HG03280 (cell line): ENCODE data around the gene SCAMP3.
"Not testable (repeated sequence)": the region's sequence is repeated elsewhere in the genome, so short reads cannot be mapped to it uniquely, and the experiment has no call there.

Experiments
- ATAC-seq: cut with Tn5 transposase; IDR thresholded peaks from one replicate; pipeline ENCODE4 v1.9.1; 2021; ENCODE audit warnings: mild to moderate bottlenecking, moderate library complexity; ENCODE audit not compliant: unreplicated experiment

Gene SCAMP3

DNA sequence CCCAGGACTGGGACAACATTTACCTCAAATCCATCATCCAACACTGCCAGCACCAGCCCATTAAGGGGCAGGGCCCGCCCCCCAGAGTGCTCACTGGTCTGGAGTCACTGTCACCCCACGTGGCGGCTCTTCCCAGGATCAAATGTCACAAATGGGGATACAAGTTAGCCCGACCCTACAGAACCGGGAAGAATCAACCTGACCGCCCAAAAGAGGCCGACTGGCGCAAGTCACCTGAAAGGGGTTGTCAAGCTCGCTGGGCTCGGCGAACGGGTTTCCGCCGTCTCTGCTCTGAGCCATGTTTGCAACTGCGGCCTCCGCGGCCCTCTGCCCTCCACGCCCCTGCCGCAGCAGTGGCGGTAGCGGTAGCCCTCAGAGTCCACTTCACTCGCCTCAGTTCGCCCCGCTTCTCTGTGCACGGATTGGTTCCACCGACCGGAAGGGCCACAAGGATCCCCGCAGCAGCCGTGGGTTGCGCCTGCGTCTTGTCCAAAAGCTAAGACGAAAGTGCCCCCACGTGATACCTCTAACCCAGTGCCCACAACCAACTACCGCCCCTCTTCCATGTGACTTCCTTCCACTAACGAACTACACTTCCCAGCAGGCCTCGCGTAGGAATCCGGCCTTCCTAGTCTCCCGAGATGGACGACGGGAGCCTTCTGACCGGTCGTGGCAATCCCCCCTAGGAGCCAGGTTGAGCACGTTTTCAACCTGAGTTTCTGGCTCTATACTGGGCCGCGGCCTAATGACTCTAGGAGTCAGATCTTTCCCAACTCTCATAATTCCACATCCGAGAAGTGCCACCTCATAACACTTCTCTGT lies at the start of gene SCAMP3:
SCAMP3 (minus strand) TSS at position 509 of the 822 bp plus-strand sequence; CDS start at position 300, 209 bp downstream.
- ATAC-seq = peak; percentile 95

- no peak for ATAC-seq
Measured at GRCh38 chr1:155309423-155310021, 47.4 kb upstream of the SCAMP3 start.

DNA sequence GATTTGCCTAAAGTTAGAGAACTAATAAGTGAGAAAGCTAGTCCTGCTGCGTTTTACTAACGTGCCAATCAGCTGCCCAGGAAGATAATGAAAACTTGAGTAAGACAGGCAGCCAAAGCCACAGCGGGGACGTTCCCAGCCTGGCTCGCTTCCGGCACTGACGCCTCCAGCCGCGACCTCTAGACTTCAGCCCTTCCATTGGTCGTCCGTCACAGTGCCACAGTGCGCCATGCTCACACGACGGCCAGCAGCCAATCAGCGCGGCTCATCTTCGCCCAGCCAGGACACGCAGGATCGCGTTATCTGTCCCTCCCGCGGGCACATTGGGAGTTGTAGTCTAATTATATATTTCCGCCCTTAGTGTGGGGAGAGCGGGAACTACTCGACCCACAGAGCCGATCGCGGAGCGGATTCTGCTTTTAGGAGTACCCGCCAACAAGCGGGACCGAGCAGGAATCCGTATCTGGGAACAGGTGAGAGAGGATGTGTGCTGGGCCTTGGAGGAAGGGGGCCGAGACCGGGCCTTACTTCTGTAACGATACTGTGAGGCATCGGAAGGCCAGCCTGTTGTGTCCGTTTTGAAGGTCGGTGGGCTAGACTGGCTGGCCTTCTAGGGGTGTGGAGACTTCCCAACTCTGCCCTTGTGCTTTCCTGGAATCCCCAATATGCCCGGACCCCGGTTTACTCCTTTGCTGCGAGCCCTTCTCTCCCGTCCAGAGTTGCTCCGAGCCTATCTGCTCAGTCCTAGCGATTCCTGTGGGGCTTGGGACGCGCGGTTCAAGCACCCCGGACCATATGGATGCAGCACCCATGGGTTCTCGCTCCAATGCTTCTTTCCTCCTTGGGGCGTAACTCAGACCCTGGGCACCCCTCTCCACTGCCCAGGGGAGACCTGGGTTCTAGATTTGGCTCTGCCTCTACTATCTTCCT lies 46.6 kb upstream of the SCAMP3 start, which contains the start of gene FDPS:
FDPS (plus strand) TSS at position 374 of the 930 bp plus-strand sequence. CDS start 924 bp downstream, outside the sequence.
- peak; percentile 94 for ATAC-seq

DNA sequence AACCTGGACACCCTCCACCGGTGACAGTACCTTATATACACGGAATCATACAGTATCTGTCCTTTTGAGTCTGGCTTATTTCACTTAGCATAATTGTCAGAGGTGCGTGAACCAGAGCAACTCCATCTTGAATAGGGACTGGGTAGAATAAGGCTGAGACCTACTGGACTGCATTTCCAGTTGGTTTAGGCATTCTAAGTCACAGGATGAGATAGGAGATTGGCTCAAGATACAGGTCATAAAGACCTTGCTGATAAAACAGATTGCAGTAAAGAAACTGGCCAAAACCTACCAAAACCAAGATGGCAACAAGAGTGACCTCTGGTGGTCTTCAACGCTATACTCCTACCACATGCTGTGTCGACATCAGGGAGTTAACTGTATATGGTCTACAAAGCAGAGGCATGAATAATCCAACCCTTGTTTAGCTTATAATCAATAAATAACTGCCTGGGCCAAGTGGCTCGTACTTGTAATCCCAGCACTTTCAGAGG lies 45.1 kb upstream of the SCAMP3 start:
- no peak for ATAC-seq

GRCh38 chr1:155305881-155306391 lies 43.8 kb upstream of the SCAMP3 start:
- ATAC-seq = no peak

DNA sequence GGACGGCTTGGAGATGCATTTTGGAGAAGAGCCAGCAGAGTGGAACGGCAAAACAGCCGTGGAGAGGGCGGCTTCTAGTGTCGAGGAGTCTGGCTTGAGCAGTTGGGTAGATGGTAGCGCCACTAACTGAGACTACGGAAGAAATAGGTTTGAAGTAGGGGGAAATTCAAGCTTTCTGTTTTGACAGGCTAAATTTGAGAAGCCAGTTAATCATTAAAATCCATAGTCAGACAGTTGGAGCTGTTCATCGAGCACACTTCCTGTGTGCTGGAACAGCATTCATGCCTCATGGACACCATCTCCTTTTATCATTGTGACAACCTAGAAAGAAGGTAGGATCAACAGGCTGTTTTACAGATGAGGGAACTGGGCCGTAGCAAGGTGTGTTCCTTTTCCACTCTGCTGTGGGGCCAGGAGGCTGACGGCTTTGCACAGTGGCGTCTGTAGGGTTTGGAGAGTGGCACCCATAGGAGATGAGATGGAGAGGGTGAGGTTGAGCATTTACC lies 42.5 kb upstream of the SCAMP3 start:
- ATAC-seq = no peak

GRCh38 chr1:155301342-155301841 lies 39.2 kb upstream of the SCAMP3 start, which contains the start of gene PKLR:
PKLR (minus strand) TSS chr1:155301438; CDS start chr1:155301395, 43 bp downstream.
- no peak for ATAC-seq

- ATAC-seq = no peak
Measured at GRCh38 chr1:155300553-155301329, 38.6 kb upstream of the SCAMP3 start.

DNA sequence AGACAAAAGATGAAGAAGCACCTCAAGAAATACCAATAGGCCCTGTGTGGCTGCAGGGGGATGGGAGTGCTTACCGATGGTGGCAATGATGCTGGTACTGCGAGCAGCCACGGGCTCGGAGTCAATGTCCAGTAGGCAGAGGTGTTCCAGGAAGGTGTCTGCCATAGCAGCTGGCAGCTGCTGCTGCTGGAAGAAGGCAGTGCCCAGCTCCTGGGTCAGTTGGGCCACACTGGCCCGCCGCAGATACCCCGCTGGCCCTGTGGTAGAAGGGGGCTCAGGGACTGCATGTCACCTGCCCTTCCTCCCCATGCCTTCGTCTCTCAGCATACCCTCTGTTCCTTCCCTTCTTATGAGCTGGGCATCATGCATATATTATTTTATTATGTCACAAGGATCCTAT lies 37.9 kb upstream of the SCAMP3 start:
- no peak for ATAC-seq

DNA sequence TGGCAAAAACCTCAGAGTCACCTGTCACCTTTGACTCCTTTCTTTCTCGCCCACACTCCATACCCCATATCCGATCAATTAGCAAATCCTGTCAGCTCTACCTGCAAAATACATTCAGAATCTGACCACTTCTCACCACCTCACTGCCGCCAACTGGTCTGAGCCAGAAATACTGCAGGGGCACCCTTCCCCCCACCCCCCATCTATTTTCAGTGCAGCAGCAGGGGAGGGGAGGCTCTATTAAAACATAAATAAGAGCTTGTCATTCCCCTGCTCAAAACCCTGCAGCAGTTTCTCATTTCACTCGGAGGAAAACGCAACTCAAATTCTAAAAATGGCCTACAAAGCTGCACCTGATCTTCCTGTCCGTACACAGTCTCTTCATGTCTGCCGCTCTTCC lies 35.2 kb upstream of the SCAMP3 start:
- no peak for ATAC-seq

- ATAC-seq = no peak
Measured at GRCh38 chr1:155296661-155297060, 34.5 kb upstream of the SCAMP3 start.

DNA sequence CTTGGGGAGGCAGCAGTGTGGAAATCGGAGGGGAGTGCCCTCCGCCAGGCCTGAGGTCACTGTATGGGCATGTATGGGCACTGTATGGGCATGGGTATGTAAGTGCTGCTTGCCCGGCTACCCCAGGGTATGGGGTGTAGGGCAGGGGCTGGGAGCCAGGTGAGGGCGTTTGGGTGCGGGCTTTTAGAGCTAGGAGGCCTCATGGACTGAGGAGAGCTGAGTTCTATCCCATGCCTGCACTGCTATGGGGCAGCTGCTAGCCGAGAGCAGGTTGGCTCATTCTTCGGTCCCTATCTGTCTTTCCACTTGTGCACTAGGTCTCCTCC lies 33.7 kb upstream of the SCAMP3 start:
- no peak for ATAC-seq

DNA sequence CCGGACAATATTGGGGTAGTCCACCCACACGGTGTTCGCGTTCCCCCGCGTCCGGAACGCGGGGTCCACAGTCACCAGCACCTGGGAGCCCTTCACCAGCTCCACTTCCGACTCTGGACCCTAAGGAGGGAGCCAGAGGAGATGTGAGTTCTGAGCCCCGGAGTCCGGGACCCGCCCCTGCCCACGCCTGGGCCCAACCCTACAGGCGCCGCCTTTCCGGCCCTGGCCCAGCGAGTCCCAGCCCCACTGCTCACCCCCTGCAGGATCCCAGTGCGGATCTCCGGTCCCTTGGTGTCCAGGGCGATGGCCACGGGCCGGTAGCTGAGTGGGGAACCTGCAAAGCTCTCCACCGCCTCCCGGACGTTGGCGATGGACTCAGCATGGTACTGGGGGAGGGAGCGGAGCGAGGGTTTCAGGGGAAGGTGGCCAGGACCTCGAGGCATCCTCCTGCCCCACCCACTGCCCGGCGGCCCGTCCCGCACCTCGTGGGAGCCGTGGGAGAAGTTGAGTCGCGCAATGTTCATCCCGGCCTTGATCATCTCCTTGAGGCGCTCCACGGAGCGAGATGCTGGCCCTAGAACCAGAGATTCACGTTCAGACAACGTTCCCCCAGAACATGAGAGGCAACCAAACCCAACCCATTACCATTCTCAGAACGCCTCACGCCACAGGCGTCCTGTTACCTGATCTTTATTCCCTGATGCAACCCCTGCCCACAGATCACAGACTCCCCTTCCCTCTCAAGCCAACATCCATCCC lies 33.2 kb upstream of the SCAMP3 start:
- ATAC-seq = no peak

- ATAC-seq = no peak
Measured at GRCh38 chr1:155294520-155295182, 32.5 kb upstream of the SCAMP3 start.

DNA sequence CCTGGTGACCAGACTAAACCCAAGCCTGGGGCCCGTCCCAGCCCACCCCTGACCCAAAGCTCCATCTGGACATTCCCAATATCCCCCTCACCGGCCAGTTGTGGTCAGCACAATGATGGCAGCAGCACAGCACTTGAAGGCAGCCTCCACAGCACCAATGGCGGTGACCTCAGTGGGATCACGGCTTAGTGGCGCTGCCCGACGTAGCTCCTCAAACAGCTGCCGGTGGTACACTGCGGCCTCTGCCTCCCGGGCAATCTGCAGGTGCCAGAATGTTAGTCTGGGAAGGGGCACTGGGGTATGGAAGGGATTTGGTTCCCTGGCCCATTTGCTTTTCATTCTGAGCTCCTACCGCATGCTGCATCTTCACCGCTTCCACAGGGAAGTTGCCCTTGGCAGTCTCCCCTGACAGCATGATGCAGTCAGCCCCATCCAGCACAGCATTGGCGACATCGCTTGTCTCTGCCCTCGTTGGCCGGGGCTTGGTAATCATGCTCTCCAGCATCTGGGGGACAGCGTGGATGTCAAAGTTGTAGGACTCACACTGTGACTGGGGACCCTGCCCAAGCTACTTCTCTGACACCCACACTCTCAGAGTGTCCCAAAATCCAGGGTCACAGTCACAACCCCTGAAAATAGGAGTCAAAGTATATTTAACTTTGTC lies 31.1 kb upstream of the SCAMP3 start:
- ATAC-seq = no peak

- not testable (repeated sequence) for ATAC-seq
Measured at GRCh38 chr1:155291006-155291405, 28.8 kb upstream of the SCAMP3 start.

GRCh38 chr1:155287987-155288543 lies 25.9 kb upstream of the SCAMP3 start:
- no peak for ATAC-seq

GRCh38 chr1:155286544-155286943 lies 24.4 kb upstream of the SCAMP3 start:
- no peak for ATAC-seq
